Subcutaneous adipose tissue (tissue), 4 donors: ENCODE measurements around the gene DHRS2. TPM values are rescaled to one million over a fixed set of nuclear protein-coding genes. Genes with fewer than 3 reads are reported as not detected.

Source experiments
- CTCF ChIP-seq: fragments of 450-650 bp; IDR thresholded peaks from one replicate; pipeline ENCODE4 v1.5.1; 2016; ENCODE audit warnings: low read depth, mild to moderate bottlenecking, control low read depth, antibody characterized with exemption, moderate library complexity
- total RNA-seq, 4 donors: library from RNA; depleted of rRNA; stranded (reverse); fragments of >200 nt; gene quantifications; one replicate each; pipeline ENCODE4 v1.1.0, GENCODE V29; 2016

The DHRS2 gene
- total RNA-seq, 4 donors from 2014 or later: not detected

- TF ChIP-seq CTCF: no peak
Measured at GRCh38 chr14:23615856-23616255, 20.3 kb upstream of the DHRS2 start.

GRCh38 chr14:23617539-23617938, 18.6 kb upstream of the DHRS2 start:
- no peak for TF ChIP-seq CTCF

- TF ChIP-seq CTCF: no peak
Measured at GRCh38 chr14:23618415-23618988, 17.7 kb upstream of the DHRS2 start.

- TF ChIP-seq CTCF: no peak
Measured at GRCh38 chr14:23620177-23620702, 15.9 kb upstream of the DHRS2 start.

GRCh38 chr14:23621204-23621931, 14.8 kb upstream of the DHRS2 start:
- TF ChIP-seq CTCF: no peak

- TF ChIP-seq CTCF: no peak
Measured at GRCh38 chr14:23621932-23622730, 14.0 kb upstream of the DHRS2 start.

GRCh38 chr14:23622990-23623389, 13.2 kb upstream of the DHRS2 start:
- no peak for TF ChIP-seq CTCF
